Measurements from ENCODE around the gene SNX20.

The SNX20 gene

DNA sequence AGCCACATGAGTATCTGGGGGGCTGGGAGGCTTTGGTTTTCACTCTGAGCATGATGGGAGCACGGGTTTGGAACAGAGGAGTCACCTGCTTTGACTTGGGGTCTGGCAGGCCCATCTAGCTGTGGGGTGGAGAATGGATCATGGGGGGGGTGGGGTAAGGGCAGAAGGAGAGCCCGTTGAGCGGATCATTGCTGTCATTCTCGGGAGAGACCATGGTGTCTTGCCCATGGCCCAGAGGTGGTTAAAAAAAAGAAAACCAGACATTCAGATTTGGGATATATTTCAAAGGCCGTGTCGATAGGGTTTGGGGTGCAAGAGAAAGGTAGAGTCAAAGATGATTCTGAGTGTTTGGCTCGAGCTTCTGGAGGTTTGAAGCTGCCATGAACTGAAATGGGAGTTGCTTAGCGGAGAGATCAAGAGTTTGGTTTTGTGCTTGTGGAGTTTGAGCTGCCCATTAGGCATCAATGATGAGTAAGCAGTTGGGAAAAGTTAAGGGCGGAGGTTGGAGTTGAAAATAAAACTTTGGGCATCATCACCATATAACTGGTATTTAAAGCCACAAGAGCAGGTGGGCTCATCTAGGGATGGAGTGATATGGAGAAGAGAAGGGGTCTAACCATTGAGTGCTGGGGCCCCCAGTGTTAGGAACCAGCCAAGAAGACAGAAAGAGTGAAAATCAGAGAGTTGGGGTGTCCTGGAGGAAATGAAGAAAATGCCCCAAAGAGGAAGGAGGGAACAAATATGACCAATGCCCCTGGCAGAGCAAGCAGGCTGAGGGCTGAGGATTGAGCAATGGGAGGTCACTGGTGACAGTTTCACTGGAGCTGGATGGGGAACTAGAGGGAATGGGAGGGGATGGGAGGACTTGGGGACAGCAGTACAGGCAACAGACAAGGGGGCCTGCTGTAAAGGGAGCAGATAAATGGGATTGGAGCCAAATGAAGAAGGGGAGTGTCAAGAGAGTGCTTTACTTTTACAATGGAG lies 14.2 kb upstream of the SNX20 start:
- no peak for TF ChIP-seq CTCF (IDR thresholded peaks at IDR 0.05)
- TF ChIP-seq ZFX (IDR thresholded peaks at IDR 0.05; ENCODE audit: borderline replicate concordance): no peak
- H3K27ac ChIP-seq: no peak overlapping the region

DNA sequence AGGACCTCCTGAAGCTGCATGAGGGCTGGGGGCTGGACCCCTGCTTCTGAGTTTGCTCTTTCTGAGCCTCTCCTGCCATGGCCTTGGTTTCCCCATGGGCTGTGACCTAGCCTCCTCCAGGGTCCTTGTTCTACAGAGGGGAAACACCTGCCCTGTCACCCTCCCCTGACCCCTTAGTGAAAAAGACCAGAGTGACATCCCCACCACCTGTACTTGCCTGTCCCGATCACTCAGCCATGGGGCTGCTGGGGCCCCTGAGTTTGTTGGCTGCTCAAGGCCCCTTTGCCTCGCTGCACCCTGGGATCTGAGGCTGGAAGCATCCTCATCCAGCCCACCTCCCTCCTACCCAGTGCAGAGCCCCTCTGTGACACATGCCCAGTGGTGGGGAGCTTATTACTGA lies 13.1 kb upstream of the SNX20 start:
- TF ChIP-seq CTCF (IDR thresholded peaks at IDR 0.05) (no peak), ZFX (IDR thresholded peaks at IDR 0.05; ENCODE audit: borderline replicate concordance) (no peak)
- H3K27ac ChIP-seq: no peak overlapping the region

- no peak within 1 kb of the TSS for H3K27ac ChIP-seq
- TF ChIP-seq CTCF (IDR thresholded peaks at IDR 0.05) (no peak), ZFX (IDR thresholded peaks at IDR 0.05; ENCODE audit: borderline replicate concordance) (no peak)
Measured at GRCh38 chr16:50692999-50693781, 12.1 kb upstream of the SNX20 start, which contains the start of gene NOD2. Gene NOD2 (plus strand): TSS chr16:50693606. CDS start chr16:50699496, 5,890 bp downstream.

- H3K27ac ChIP-seq: no peak overlapping the region
- no peak for TF ChIP-seq CTCF (IDR thresholded peaks at IDR 0.05)
- no peak for TF ChIP-seq ZFX (IDR thresholded peaks at IDR 0.05; ENCODE audit: borderline replicate concordance)
Measured at GRCh38 chr16:50692644-50692998, 11.5 kb upstream of the SNX20 start.

GRCh38 chr16:50690177-50690576 lies 9.1 kb upstream of the SNX20 start:
- TF ChIP-seq CTCF (IDR thresholded peaks at IDR 0.05): no peak
- no peak for TF ChIP-seq ZFX (IDR thresholded peaks at IDR 0.05; ENCODE audit: borderline replicate concordance)
- no peak overlapping the region for H3K27ac ChIP-seq

- TF ChIP-seq ZFX (IDR thresholded peaks at IDR 0.05; ENCODE audit: borderline replicate concordance) (no peak), CTCF (IDR thresholded peaks at IDR 0.05) (no peak)
- H3K27ac ChIP-seq: no peak overlapping the region
Measured at GRCh38 chr16:50688867-50689266, 7.8 kb upstream of the SNX20 start.

Measured in 22Rv1 (cell line).